ENCODE measurements around the gene TGFBR2.

DNA sequence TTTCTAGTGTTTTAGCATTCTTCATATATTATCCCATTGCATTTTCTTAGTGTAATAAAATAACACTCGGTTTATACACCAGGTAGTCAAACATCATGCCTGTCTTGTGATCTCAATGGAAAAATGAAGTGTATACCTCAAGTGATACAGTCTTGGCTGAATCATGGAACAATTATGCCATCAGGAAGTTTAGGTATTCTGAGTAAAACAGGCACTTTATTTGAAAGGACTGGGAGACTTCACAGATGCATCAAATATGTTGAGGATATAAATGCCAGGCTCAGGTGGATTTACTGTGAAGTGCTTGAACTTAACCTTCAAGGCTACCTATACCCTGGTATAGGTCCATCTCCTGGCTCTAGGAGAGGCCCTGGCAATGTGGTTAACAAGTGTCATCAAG lies 8.5 kb downstream of the TGFBR2 start:
- TF ChIP-seq EZH2 (IDR thresholded peaks at IDR 0.05; ENCODE audit: low read length, unreplicated experiment) (no peak), EZH2phosphoT487 (IDR thresholded peaks at IDR 0.05; ENCODE audit: borderline replicate concordance, low read length) (no peak)
- TF ChIP-seq, protein P1, sequence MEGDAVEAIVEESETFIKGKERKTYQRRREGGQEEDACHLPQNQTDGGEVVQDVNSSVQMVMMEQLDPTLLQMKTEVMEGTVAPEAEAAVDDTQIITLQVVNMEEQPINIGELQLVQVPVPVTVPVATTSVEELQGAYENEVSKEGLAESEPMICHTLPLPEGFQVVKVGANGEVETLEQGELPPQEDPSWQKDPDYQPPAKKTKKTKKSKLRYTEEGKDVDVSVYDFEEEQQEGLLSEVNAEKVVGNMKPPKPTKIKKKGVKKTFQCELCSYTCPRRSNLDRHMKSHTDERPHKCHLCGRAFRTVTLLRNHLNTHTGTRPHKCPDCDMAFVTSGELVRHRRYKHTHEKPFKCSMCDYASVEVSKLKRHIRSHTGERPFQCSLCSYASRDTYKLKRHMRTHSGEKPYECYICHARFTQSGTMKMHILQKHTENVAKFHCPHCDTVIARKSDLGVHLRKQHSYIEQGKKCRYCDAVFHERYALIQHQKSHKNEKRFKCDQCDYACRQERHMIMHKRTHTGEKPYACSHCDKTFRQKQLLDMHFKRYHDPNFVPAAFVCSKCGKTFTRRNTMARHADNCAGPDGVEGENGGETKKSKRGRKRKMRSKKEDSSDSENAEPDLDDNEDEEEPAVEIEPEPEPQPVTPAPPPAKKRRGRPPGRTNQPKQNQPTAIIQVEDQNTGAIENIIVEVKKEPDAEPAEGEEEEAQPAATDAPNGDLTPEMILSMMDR (conservative IDR thresholded peaks at IDR 0.05; ENCODE audit: low read depth, low read length), result no peak

Measured in PC-3 (cell line).